Trophoblast cell (in vitro differentiated cells and primary cell): ENCODE measurements around the gene C4orf51.

Experiments used
- DNase-seq, 2 donors: peaks; one replicate each; pipeline ENCODE4 v3.0.0-alpha.2; 2016
- H2AFZ ChIP-seq: 2 replicates; pipeline ENCODE4 v1.6.1; 2013; ENCODE audit warnings: low read length, moderate library complexity, mild to moderate bottlenecking; ENCODE audit not compliant: insufficient read depth, poor library complexity
- H2AK5ac ChIP-seq: 2 replicates; pipeline ENCODE4 v1.6.1; 2013; ENCODE audit warnings: mild to moderate bottlenecking, low read length
- H2BK120ac ChIP-seq: 2 replicates; pipeline ENCODE4 v1.6.1; 2013; ENCODE audit warnings: low read length, mild to moderate bottlenecking, moderate library complexity; ENCODE audit not compliant: insufficient read depth, poor library complexity
- H2BK12ac ChIP-seq: 2 replicates; pipeline ENCODE4 v1.6.1; 2013; ENCODE audit warnings: mild to moderate bottlenecking, low read length, moderate library complexity
- H2BK5ac ChIP-seq: 2 replicates; pipeline ENCODE4 v1.6.1; 2013; ENCODE audit warnings: low read length, low read depth, moderate library complexity, mild to moderate bottlenecking; ENCODE audit not compliant: poor library complexity
- H3K14ac ChIP-seq: 2 replicates; pipeline ENCODE4 v1.6.1; 2013; ENCODE audit warnings: mild to moderate bottlenecking, low read length
- H3K18ac ChIP-seq: 2 replicates; pipeline ENCODE4 v1.6.1; 2013; ENCODE audit warnings: mild to moderate bottlenecking, low read length
- H3K23ac ChIP-seq: 2 replicates; pipeline ENCODE4 v1.6.1; 2013; ENCODE audit warnings: low read length
- H3K27ac ChIP-seq: 2 replicates; pipeline ENCODE4 v1.5.1; 2013; ENCODE audit warnings: low read depth, mild to moderate bottlenecking, inconsistent platforms, low read length, moderate library complexity
- H3K27me3 ChIP-seq: 2 replicates; pipeline ENCODE4 v1.6.1; 2013; ENCODE audit warnings: inconsistent platforms, mild to moderate bottlenecking, low read length, moderate library complexity; ENCODE audit not compliant: insufficient read depth
- H3K36me3 ChIP-seq, 2 experiments: 1 replicate in 1 of 2; 2 replicates in 1 of 2; pipeline ENCODE4 v1.6.1; 2013; ENCODE audit warnings: low read length in 2 of 2, mild to moderate bottlenecking in 2 of 2, moderate library complexity in 1 of 2; ENCODE audit not compliant: insufficient read depth in 2 of 2, control insufficient read depth in 1 of 2
- H3K4ac ChIP-seq: 2 replicates; pipeline ENCODE4 v1.6.1; 2013; ENCODE audit warnings: low read depth, mild to moderate bottlenecking, low read length, moderate library complexity
- H3K4me1 ChIP-seq, 2 experiments: 1 replicate in 1 of 2; 2 replicates in 1 of 2; pipeline ENCODE4 v1.6.1; 2013; ENCODE audit warnings: low read length in 2 of 2, mild to moderate bottlenecking in 2 of 2, moderate library complexity in 1 of 2; ENCODE audit not compliant: insufficient read depth in 2 of 2, control insufficient read depth in 1 of 2
- H3K4me2 ChIP-seq: 2 replicates; pipeline ENCODE4 v1.6.1; 2013; ENCODE audit warnings: inconsistent platforms, mild to moderate bottlenecking, low read length, moderate library complexity
- H3K4me3 ChIP-seq: 2 replicates; pipeline ENCODE4 v1.5.1; 2013; ENCODE audit warnings: mild to moderate bottlenecking, low read depth, low read length, inconsistent platforms
- H3K79me1 ChIP-seq: one replicate; pipeline ENCODE4 v1.6.1; 2013; ENCODE audit warnings: low read length
- H3K79me2 ChIP-seq: 2 replicates; pipeline ENCODE4 v1.6.1; 2013; ENCODE audit warnings: low read length, mild to moderate bottlenecking; ENCODE audit not compliant: control insufficient read depth, insufficient read depth, poor library complexity
- H3K9ac ChIP-seq: 2 replicates; pipeline ENCODE4 v1.6.1; 2013; ENCODE audit warnings: mild to moderate bottlenecking, low read length
- H3K9me3 ChIP-seq: 2 replicates; pipeline ENCODE4 v1.6.1; 2013; ENCODE audit warnings: low read depth, mild to moderate bottlenecking, control low read depth, inconsistent platforms, low read length; ENCODE audit not compliant: insufficient read depth
- H4K12ac ChIP-seq: 2 replicates; pipeline ENCODE4 v1.6.1; 2013; ENCODE audit warnings: low read depth, mild to moderate bottlenecking, low read length, moderate library complexity
- H4K8ac ChIP-seq: 2 replicates; pipeline ENCODE4 v1.6.1; 2013; ENCODE audit warnings: low read depth, mild to moderate bottlenecking, low read length, moderate library complexity
- H4K91ac ChIP-seq: one replicate; pipeline ENCODE4 v1.6.1; 2013; ENCODE audit warnings: low read depth, mild to moderate bottlenecking, low read length, moderate library complexity
- WGBS: extraction: QIAGEN DNeasy Blood & Tissue Kit; methylation state at CpG from one replicate; pipeline ENCODE4 v1.1.7; 2013; ENCODE audit warnings: missing lambda C conversion rate; ENCODE audit not compliant: insufficient read length, insufficient coverage; ENCODE audit errors: extremely low coverage; 5-methylcytosine and 5-hydroxymethylcytosine counted together

The C4orf51 gene

GRCh38 chr4:145775406-145775805, 95.5 kb downstream of the C4orf51 start:
- Histone ChIP-seq H3K18ac (no peak overlapping the region), H4K91ac (no peak overlapping the region), H3K14ac (no peak overlapping the region), H3K9ac (no peak overlapping the region), H2BK12ac (no peak overlapping the region), H3K27ac (no peak overlapping the region), H3K23ac (no peak overlapping the region), H2BK120ac (no peak overlapping the region), H3K9me3 (peaks cover 3% of the 10 kb centered on the region), H3K4ac (no peak overlapping the region), H3K27me3 (no peaks in the 10 kb centered on the region), H2AK5ac (no peak overlapping the region), H3K79me1 (no peaks in the 10 kb centered on the region), H3K4me1 (peaks cover 0 to 7% of the 10 kb centered on the region in 2 experiments), H3K36me3 (peaks cover 17 to 25% of the 10 kb centered on the region in 2 experiments), H2AFZ (no peak overlapping the region), H3K79me2 (no peaks in the 10 kb centered on the region), H3K4me3 (no peak overlapping the region), H4K8ac (no peak overlapping the region), H4K12ac (no peak overlapping the region), H2BK5ac (no peak overlapping the region), H3K4me2 (no peak overlapping the region)
- WGBS, result no CpG with 5 or more reads among the region's 3 CpGs
- DNase-seq, result no peak

- H3K27me3 ChIP-seq, result no peaks in the 10 kb centered on the region
- peak overlapping the region; percentile 49 for H3K9ac ChIP-seq
- DNase-seq, result no peak
- H2BK120ac ChIP-seq, result no peak overlapping the region
- no CpG with 5 or more reads among the region's 4 CpGs for WGBS
- H3K79me1 ChIP-seq, result no peaks in the 10 kb centered on the region
- H3K36me3 ChIP-seq, result peaks cover 17 to 25% of the 10 kb centered on the region in 2 experiments
- no peak overlapping the region for H3K4ac ChIP-seq
- H3K14ac ChIP-seq, result no peak overlapping the region
- peaks cover 0 to 7% of the 10 kb centered on the region in 2 experiments for H3K4me1 ChIP-seq
- H4K8ac ChIP-seq, result no peak overlapping the region
- no peak overlapping the region for H3K18ac ChIP-seq
- no peak overlapping the region for H2AFZ ChIP-seq
- no peaks in the 10 kb centered on the region for H3K79me2 ChIP-seq
- H2AK5ac ChIP-seq, result no peak overlapping the region
- no peak overlapping the region for H3K4me2 ChIP-seq
- no peak overlapping the region for H4K12ac ChIP-seq
- peaks cover 3% of the 10 kb centered on the region for H3K9me3 ChIP-seq
- H3K27ac ChIP-seq, result no peak overlapping the region
- H3K23ac ChIP-seq, result no peak overlapping the region
- H2BK12ac ChIP-seq, result no peak overlapping the region
- no peak overlapping the region for H4K91ac ChIP-seq
- no peak overlapping the region for H2BK5ac ChIP-seq
- H3K4me3 ChIP-seq, result no peak overlapping the region
These were observed 96.3 kb downstream of the C4orf51 start for GRCh38 chr4:145776208-145776607.

- Histone ChIP-seq H3K4me1 (peaks cover 0 to 10% of the 10 kb centered on the region in 2 experiments), H3K9me3 (peaks cover 3% of the 10 kb centered on the region), H3K23ac (no peak overlapping the region), H3K79me1 (no peaks in the 10 kb centered on the region), H3K36me3 (peaks cover 11 to 13% of the 10 kb centered on the region in 2 experiments), H2BK12ac (no peak overlapping the region), H2AFZ (no peak overlapping the region), H3K14ac (no peak overlapping the region), H2BK5ac (no peak overlapping the region), H4K12ac (no peak overlapping the region), H3K9ac (no peak overlapping the region), H3K18ac (no peak overlapping the region), H3K27me3 (no peaks in the 10 kb centered on the region), H3K4ac (no peak overlapping the region), H4K8ac (no peak overlapping the region), H3K27ac (peak overlapping the region; percentile 46), H2BK120ac (no peak overlapping the region), H3K4me2 (no peak overlapping the region), H4K91ac (no peak overlapping the region), H2AK5ac (no peak overlapping the region), H3K79me2 (no peaks in the 10 kb centered on the region), H3K4me3 (no peak overlapping the region)
- WGBS, result no CpG with 5 or more reads among the region's 8 CpGs
- peak; percentile 74 to 81 for DNase-seq
These were observed 99.4 kb downstream of the C4orf51 start for GRCh38 chr4:145779319-145779801.

- H4K8ac ChIP-seq, result no peak overlapping the region
- H3K4me3 ChIP-seq, result no peak overlapping the region
- no peaks in the 10 kb centered on the region for H3K27me3 ChIP-seq
- no peak overlapping the region for H2AK5ac ChIP-seq
- H3K79me2 ChIP-seq, result no peaks in the 10 kb centered on the region
- no peak overlapping the region for H2BK5ac ChIP-seq
- H3K14ac ChIP-seq, result no peak overlapping the region
- no CpG with 5 or more reads among the region's 2 CpGs for WGBS
- H3K36me3 ChIP-seq, result peaks cover 1 to 8% of the 10 kb centered on the region in 2 experiments
- H3K9me3 ChIP-seq, result peaks cover 2% of the 10 kb centered on the region
- H3K23ac ChIP-seq, result no peak overlapping the region
- H3K18ac ChIP-seq, result no peak overlapping the region
- no peak overlapping the region for H3K4ac ChIP-seq
- H2BK12ac ChIP-seq, result no peak overlapping the region
- H3K79me1 ChIP-seq, result no peaks in the 10 kb centered on the region
- no peak overlapping the region for H3K9ac ChIP-seq
- H3K4me2 ChIP-seq, result no peak overlapping the region
- H2AFZ ChIP-seq, result no peak overlapping the region
- H2BK120ac ChIP-seq, result no peak overlapping the region
- peaks cover 0 to 10% of the 10 kb centered on the region in 2 experiments for H3K4me1 ChIP-seq
- no peak for DNase-seq
- no peak overlapping the region for H3K27ac ChIP-seq
- no peak overlapping the region for H4K12ac ChIP-seq
- no peak overlapping the region for H4K91ac ChIP-seq
These were observed 101.4 kb downstream of the C4orf51 start for GRCh38 chr4:145781351-145781750.
